Tibial nerve (tissue), 4 donors: ENCODE results near the gene SLIT3. TPM values are rescaled to one million over a fixed set of nuclear protein-coding genes. Genes with fewer than 3 reads are reported as not detected.

Experiments
- DNase-seq, 2 donors: peaks; one replicate each; pipeline ENCODE4 v3.0.0-alpha.2; 2019; ENCODE audit warnings: low spot score in 2 of 2
- H3K27ac ChIP-seq, 4 donors: fragments of 200-600 bp; sonication (generic) in 3 of 4; one replicate each; pipeline ENCODE4 v1.5.1; 2017 to 2019; ENCODE audit warnings: mild to moderate bottlenecking in 1 of 4
- H3K27me3 ChIP-seq, 2 donors: fragments of 200-600 bp; sonication (generic) in 1 of 2; one replicate each; pipeline versions ENCODE4 v1.5.1 to v1.6.0; 2017 to 2019
- H3K36me3 ChIP-seq, 3 donors: fragments of 200-600 bp; sonication (generic); one replicate each; pipeline ENCODE4 v1.5.1; 2018 to 2019
- H3K4me1 ChIP-seq, 4 donors: fragments of 200-600 bp; sonication (generic) in 3 of 4; one replicate each; pipeline ENCODE4 v1.5.1; 2017 to 2019
- H3K4me3 ChIP-seq, 4 donors: fragments of 200-600 bp; sonication (generic) in 3 of 4; one replicate each; pipeline ENCODE4 v1.5.1; 2017 to 2019; ENCODE audit warnings: mild to moderate bottlenecking in 1 of 4, moderate library complexity in 1 of 4
- H3K9me3 ChIP-seq, 4 donors: fragments of 200-600 bp; sonication (generic) in 3 of 4; one replicate each; pipeline ENCODE4 v1.5.1; 2017 to 2019
- CTCF ChIP-seq, 5 experiments: fragments of 200-600 bp in 3 of 5; fragments of 450-650 bp in 2 of 5; sonication (generic) in 3 of 5; IDR thresholded peaks; one replicate each; pipeline ENCODE4 v1.5.1; 2016 to 2019; ENCODE audit warnings: antibody characterized with exemption in 5 of 5, mild to moderate bottlenecking in 3 of 5, moderate library complexity in 2 of 5
- EP300 ChIP-seq, 2 donors: sonication (generic); formaldehyde crosslinking; IDR thresholded peaks; one replicate each; pipeline ENCODE4 v1.6.1; 2017; ENCODE audit warnings: antibody characterized with exemption in 2 of 2, mild to moderate bottlenecking in 1 of 2
- POLR2A ChIP-seq, 2 donors: fragments of 450-650 bp; IDR thresholded peaks; one replicate each; pipeline ENCODE4 v1.6.1; 2017; ENCODE audit warnings: antibody characterized with exemption in 2 of 2, mild to moderate bottlenecking in 2 of 2, moderate library complexity in 2 of 2
- WGBS, 2 donors: methylation state at CpG; one replicate each; pipeline ENCODE4 v1.1.5; 2018; 5-methylcytosine and 5-hydroxymethylcytosine counted together
- total RNA-seq, 4 donors: library from RNA; depleted of rRNA; stranded (reverse); fragments of >200 nt; gene quantifications; one replicate each; pipeline ENCODE4 v1.1.0, GENCODE V29; 2016

Gene SLIT3
- total RNA-seq, 4 donors from 2014 or later = 16.6 to 39.0 (median 20.2) TPM

- Histone ChIP-seq H3K4me3 (no peak overlapping the region), H3K27ac (no peak overlapping the region), H3K4me1 (no peaks in the 10 kb centered on the region), H3K27me3 (no peaks in the 10 kb centered on the region), H3K9me3 (no peaks in the 10 kb centered on the region), H3K36me3 (no peaks in the 10 kb centered on the region)
- WGBS, 2 donors = 71 to 73% methylated on average over 4 of the region's 4 CpGs
- TF ChIP-seq CTCF (IDR thresholded peaks at IDR 0.05) = no peak
- no peak for TF ChIP-seq POLR2A (IDR thresholded peaks at IDR 0.05)
- TF ChIP-seq EP300 (IDR thresholded peaks at IDR 0.05) = no peak
- DNase-seq = no peak
Observed at GRCh38 chr5:168859471-168859870, 441.5 kb downstream of the SLIT3 start.

GRCh38 chr5:168858994-168859393, 441.9 kb downstream of the SLIT3 start:
- Histone ChIP-seq H3K27ac (no peak overlapping the region), H3K4me3 (no peak overlapping the region), H3K9me3 (no peaks in the 10 kb centered on the region), H3K4me1 (no peaks in the 10 kb centered on the region), H3K36me3 (no peaks in the 10 kb centered on the region), H3K27me3 (no peaks in the 10 kb centered on the region)
- WGBS, 2 donors = 76 to 77% methylated on average over 6 of the region's 6 CpGs
- no peak for DNase-seq
- TF ChIP-seq POLR2A (IDR thresholded peaks at IDR 0.05) = no peak

GRCh38 chr5:168858371-168858770, 442.6 kb downstream of the SLIT3 start:
- DNase-seq = no peak
- WGBS, 2 donors = 87 to 88% methylated on average over 4 of the region's 4 CpGs
- H3K27ac ChIP-seq = no peak overlapping the region
- H3K4me1 ChIP-seq = no peaks in the 10 kb centered on the region
- no peak for TF ChIP-seq POLR2A (IDR thresholded peaks at IDR 0.05)
- TF ChIP-seq CTCF (IDR thresholded peaks at IDR 0.05) = no peak
- no peak for TF ChIP-seq EP300 (IDR thresholded peaks at IDR 0.05)
- H3K4me3 ChIP-seq = no peak overlapping the region
- no peaks in the 10 kb centered on the region for H3K36me3 ChIP-seq
- H3K27me3 ChIP-seq = no peaks in the 10 kb centered on the region
- no peaks in the 10 kb centered on the region for H3K9me3 ChIP-seq

GRCh38 chr5:168853972-168854371, 447.0 kb downstream of the SLIT3 start:
- H3K4me3 ChIP-seq = no peak overlapping the region
- 85 to 86% methylated on average over 5 of the region's 5 CpGs for WGBS, 2 donors
- H3K27ac ChIP-seq = no peak overlapping the region
- no peaks in the 10 kb centered on the region for H3K9me3 ChIP-seq
- no peak for TF ChIP-seq POLR2A (IDR thresholded peaks at IDR 0.05)
- no peak for TF ChIP-seq CTCF (IDR thresholded peaks at IDR 0.05)
- TF ChIP-seq EP300 (IDR thresholded peaks at IDR 0.05) = no peak
- no peaks in the 10 kb centered on the region for H3K4me1 ChIP-seq
- DNase-seq = no peak
- no peaks in the 10 kb centered on the region for H3K27me3 ChIP-seq
- no peaks in the 10 kb centered on the region for H3K36me3 ChIP-seq

- Histone ChIP-seq H3K4me3 (no peak overlapping the region), H3K9me3 (no peaks in the 10 kb centered on the region), H3K36me3 (no peaks in the 10 kb centered on the region), H3K27ac (peak overlapping the region in 1 of 4 donors; percentile 30), H3K27me3 (no peaks in the 10 kb centered on the region), H3K4me1 (no peaks in the 10 kb centered on the region)
- TF ChIP-seq EP300 (IDR thresholded peaks at IDR 0.05) = no peak
- TF ChIP-seq CTCF (IDR thresholded peaks at IDR 0.05) = no peak
- no peak for TF ChIP-seq POLR2A (IDR thresholded peaks at IDR 0.05)
- no peak for DNase-seq
- 38 to 39% methylated on average over 4 of the region's 4 CpGs for WGBS, 2 donors
Observed at GRCh38 chr5:168852329-168852728, 448.6 kb downstream of the SLIT3 start.

- TF ChIP-seq CTCF (IDR thresholded peaks at IDR 0.05) (no peak), POLR2A (IDR thresholded peaks at IDR 0.05) (no peak), EP300 (IDR thresholded peaks at IDR 0.05) (no peak)
- H3K4me3 ChIP-seq = no peak overlapping the region
- no peaks in the 10 kb centered on the region for H3K27me3 ChIP-seq
- H3K27ac ChIP-seq = peak overlapping the region in 1 of 4 donors; percentile 30
- no peak for DNase-seq
- H3K9me3 ChIP-seq = no peaks in the 10 kb centered on the region
- 27 to 29% methylated on average over 7 of the region's 7 CpGs for WGBS, 2 donors
- no peaks in the 10 kb centered on the region for H3K4me1 ChIP-seq
- H3K36me3 ChIP-seq = no peaks in the 10 kb centered on the region
Observed at GRCh38 chr5:168851902-168852321, 449.0 kb downstream of the SLIT3 start.
